ENCODE measurements around the gene TOX4.
"Not testable (repeated sequence)": the region's sequence is repeated elsewhere in the genome, so short reads cannot be mapped to it uniquely, and the experiment has no call there.

The TOX4 gene

DNA sequence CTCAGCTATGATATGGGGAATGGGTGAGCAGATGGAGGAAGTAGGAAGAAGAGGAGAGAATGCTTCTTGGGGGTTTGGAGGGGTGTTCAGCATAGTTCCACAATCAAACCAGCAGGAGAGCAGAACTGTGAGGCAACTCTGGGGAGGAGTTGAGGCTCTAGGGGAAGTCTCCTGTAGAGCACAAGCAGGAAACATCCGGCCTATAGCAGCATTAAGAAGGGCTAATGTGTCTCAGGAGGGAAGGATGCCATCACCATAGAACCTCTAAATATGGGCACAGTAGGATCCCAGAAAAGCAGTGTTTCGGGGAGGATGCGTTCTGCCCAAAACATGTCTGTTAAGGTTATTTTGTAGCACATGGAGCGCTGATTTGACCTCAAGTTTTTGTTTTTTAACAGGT lies 57.6 kb downstream of the TOX4 start:
- FAIRE-seq (no peak), DNase-seq (ENCODE audit: low spot score) (no peak)

DNA sequence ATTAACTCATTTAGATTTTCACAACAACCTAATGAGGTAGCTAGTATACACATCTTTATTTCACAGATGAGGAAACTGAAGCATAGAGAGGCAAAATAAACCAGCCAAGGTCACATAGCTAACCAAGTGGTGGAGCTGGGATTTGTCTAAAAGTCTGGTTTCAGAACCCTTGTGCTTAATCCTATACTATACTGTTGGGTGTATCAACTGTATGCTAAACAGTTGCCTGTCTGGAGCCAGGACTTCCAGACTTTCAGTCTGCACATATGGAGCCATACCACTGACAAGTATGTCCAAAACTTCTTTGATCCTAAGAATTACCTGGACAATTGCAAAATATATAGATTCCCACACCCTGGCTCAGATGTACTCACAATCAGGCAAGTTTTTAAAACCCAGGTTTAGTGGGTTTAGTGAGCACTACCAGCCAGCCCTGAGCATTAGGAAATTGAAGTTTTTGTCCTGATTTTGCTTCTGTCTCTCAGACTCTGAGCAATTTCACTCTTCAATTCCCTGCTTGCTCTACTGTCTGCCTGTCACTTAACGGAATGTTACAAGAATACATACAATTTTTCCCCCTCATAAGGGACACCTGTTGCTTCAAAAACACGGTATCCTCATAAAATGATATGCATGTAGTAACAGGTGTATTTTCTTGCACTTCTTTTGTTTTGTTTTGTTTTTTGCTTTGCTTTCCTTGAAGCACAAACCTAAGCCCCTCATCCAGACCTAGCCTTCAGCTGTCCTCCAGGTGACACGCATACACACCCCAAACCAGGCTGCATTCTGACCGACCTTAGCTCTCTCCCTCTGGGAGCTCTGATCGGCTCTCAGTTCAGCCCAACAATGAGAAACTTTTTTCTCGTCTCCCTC lies 58.8 kb downstream of the TOX4 start:
- no peak for DNase-seq (ENCODE audit: low spot score)
- no peak for FAIRE-seq

DNA sequence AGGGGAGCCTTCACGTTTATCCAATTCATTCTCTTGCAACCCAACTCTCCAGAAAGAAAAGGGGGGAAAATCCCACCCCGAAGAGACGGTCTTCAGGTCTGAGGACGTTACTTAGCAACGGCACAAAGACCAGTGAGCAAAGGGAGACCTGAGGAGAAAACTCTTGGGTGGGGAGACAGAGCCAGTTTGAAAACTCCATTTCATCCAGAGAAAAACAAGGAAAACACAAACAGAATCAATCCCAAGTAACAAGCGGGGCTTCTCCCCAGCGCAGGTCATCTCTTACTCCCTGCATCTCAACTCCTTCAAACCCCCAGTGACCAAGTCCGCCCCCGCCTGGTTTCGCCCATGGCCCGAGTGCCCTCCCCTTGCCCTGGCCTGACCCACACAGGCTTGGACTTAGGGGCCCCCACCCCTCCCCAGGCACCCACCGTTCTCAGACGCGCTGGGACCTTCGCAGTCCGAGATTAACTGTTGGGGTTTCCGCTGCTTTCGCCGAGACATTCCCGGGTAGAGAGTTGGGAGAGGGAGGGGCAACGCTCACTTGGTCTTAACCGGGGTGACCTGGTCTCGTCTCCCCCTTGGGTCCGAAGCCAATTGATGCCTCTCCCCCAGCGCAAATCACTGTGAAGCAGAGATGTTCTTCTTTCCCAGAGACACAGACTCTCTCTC lies 59.6 kb downstream of the TOX4 start:
- FAIRE-seq (no peak), DNase-seq (ENCODE audit: low spot score) (no peak)

DNA sequence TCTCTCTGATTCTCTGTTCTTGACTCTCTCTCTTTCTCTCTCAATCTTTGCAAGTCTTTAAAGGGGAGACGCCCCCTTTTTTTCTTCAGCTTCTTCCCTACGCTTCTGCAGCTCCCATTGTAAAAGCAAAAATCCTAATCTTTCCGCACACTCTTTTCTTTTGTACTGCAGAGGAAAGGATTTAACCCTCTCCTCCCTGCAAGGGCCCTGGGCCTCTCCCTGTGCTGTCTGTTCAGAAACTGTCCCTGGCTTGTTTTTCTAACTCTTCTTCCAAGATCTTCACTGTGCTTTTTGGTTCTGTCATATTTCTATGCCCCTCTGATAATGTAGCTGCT lies 60.1 kb downstream of the TOX4 start:
- no peak for FAIRE-seq
- no peak for DNase-seq (ENCODE audit: low spot score)

DNA sequence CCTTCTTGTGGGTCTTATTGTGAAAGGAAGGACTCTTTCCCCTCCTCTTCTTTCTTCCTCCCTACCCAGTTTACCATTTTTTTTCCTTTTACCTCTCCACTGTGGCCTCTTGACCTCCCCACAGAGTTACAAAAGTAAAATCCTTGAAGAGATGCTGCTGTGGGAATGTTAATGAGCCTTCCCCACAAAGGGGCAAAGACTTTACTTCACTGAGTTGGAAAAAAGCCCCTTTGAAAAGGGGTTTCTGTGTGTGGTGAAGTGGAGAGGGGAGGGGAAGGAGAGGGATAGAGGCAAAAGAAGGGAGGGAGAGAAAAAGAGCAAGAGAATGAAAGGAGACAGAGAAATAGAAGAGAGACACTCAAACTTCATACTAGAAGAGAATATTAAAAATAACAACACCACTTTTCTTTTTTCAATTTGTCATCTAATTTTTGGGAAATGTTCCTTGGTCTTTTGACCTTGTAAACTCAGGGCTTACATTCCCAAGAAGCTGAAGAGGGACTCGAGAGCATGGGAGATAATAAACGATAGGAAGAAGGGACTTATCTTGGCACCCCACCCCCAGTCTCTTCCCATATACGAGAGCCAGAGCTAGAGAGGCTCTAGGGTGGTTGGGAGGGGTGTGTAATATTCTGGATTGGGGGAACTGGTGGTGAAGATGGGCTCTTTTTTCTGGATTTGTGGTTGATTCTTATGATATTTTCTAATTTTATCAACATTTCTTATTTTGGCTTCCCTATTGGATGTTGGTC lies 62.4 kb downstream of the TOX4 start:
- FAIRE-seq (no peak), DNase-seq (ENCODE audit: low spot score) (no peak)

DNA sequence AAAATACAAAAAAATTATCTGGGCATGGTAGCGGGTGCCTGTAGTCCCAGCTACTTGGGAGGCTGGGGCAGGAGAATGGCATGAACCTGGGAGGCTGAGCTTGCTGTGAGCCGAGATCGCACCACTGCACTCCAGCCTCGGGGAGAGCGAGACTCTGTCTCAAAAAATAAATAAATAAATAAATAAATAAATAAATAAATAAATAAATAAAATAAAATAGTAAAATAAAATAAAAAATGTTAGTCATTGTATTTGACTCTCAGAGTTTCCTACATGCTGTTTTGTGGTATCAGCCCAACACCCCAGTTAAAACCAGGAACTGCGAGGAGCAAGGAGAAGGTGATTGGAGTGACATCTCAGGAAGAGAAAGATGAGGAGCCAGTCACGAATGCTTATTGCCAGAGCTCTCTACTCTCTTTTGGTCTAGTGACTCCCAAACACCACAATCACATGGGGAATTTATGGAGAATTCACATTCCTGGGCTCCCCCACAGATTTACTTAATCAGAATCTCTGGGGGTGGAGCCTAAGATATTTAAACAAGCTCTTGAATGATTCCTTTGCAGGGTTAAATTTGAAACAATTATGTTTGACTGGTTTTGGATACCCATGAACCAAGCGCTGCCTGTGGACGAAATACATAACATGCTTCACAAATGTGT lies 64.5 kb downstream of the TOX4 start:
- FAIRE-seq = no peak
- no peak for DNase-seq (ENCODE audit: low spot score)

DNA sequence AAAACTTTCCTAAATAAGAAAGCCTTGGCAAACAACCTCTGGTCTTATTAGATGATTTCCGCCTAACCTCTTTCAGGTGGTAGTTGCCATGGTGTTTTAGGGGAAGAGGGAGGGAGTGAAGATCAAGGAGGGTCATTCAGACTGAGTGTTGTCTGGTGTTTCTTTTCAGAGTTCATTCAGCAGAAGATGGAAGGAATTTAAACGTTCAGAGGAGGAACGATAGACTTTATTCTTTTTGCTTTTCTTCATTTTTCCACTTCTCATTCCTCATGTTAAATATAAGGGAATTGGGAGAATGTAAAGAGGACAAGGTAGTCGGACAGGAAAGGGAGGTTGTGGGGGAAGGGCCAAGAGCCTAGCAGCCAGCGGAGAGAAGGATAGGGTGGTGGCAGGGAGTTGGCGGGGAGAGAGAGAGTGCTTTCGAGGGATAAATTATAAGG lies 66.5 kb downstream of the TOX4 start:
- DNase-seq (ENCODE audit: low spot score) (no peak), FAIRE-seq (no peak)

DNA sequence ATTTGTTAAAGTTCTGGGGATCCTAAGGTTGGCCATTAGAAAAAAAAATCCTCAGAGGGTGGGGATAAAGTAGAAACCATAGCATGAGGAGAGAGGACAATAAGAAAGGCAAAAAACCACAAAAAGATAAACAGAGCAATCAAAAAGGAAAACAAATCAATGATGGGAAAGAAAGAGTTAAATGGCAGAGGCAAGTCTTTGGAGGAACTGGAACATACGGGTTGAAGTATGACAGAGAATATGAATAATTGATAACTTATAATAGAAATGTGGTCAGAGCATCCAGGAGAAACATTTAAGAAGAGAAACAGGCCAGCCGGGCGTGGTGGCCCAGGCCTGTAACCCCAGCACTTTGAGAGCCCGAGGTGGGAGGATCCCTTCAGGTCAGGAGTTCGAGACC lies 67.0 kb downstream of the TOX4 start:
- FAIRE-seq (no peak), DNase-seq (ENCODE audit: low spot score) (no peak)

DNA sequence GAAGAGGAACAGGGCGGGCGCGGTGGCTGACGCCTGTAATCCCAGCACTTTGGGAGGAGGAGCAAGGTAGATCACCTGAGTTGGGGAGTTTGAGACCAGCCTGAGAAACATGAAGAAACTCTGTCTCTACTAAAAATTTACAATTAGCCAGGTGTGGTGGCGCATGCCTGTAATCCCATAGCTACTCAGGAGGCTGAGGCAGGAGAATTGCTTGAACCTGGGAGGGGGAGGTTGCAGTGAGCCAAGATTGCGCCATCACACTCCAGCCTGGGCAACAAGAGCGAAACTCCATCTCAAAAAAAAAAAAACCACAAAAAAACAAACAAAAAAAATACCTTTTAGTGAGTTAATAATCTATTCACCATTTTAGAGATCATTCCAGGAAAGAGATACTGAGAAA lies 67.6 kb downstream of the TOX4 start:
- not testable (repeated sequence) for FAIRE-seq; DNase-seq (ENCODE audit: low spot score)

All from urothelium cell line (cell line).